HG03039 (cell line): Measurements from ENCODE around the gene CAVIN2.

Experiments
- ATAC-seq: cut with Tn5 transposase; IDR thresholded peaks from one replicate; pipeline ENCODE4 v1.9.1; 2021; ENCODE audit warnings: mild to moderate bottlenecking, moderate library complexity; ENCODE audit not compliant: unreplicated experiment

CAVIN2 gene, protein sequence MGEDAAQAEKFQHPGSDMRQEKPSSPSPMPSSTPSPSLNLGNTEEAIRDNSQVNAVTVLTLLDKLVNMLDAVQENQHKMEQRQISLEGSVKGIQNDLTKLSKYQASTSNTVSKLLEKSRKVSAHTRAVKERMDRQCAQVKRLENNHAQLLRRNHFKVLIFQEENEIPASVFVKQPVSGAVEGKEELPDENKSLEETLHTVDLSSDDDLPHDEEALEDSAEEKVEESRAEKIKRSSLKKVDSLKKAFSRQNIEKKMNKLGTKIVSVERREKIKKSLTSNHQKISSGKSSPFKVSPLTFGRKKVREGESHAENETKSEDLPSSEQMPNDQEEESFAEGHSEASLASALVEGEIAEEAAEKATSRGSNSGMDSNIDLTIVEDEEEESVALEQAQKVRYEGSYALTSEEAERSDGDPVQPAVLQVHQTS

DNA sequence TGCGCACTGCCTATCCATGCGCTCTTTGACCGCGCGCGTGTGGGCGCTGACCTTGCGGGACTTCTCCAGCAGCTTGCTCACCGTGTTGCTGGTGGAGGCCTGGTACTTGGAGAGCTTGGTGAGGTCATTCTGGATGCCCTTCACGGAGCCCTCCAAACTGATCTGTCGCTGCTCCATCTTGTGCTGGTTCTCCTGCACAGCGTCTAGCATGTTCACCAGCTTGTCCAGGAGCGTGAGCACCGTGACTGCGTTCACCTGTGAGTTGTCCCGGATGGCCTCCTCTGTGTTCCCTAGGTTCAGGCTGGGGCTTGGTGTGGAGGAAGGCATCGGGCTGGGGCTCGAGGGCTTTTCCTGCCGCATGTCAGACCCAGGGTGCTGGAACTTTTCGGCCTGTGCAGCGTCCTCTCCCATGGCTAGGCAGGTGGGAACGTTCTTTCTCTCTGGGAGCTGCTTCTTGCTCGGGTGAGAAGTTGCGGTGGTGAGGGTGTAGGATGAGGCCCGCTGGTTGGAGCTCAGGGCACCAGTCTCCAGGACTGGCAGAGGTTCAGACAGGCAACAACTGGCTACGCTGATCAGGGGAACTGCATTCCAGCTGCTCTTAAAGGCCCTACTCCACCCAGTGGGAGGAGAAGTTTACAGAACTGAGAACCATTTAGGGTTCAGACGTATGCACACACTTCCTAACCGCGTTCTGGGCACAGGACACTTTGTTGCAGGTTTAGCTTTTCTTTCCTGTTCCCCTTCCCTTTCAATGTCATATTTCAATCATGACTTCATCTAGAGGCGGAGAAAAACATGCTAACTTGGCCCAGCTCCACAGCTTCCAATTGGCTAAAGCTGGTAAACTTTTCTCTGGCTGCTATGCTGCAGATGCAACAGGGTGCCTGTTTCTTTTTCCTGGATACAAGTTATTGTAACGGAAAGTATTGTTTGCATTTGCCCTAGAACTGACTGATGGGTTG lies at the start of gene CAVIN2:
CAVIN2 (minus strand) TSS at position 574 of the 962 bp plus-strand sequence; CDS start at position 411, 163 bp downstream.
- no peak for ATAC-seq

DNA sequence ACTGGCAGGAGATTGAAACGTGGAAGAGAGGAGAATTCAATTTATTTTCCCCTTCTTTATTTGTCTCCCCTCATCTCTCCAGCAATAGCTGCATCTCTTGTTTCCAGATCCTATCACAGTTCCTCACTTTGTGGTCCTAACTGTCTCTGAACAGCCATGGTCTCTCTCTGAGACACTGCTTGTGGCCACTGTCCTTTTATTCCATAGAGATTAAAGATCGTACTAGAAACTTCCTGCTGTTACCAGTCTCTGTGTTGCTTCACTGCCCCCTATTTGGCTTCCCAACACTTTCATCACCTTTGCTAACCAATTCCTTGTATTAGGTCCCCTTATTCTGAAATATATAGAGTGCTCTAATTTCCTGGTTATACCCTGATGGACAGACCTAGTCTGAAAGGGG lies 48.9 kb upstream of the CAVIN2 start:
- ATAC-seq, result no peak

DNA sequence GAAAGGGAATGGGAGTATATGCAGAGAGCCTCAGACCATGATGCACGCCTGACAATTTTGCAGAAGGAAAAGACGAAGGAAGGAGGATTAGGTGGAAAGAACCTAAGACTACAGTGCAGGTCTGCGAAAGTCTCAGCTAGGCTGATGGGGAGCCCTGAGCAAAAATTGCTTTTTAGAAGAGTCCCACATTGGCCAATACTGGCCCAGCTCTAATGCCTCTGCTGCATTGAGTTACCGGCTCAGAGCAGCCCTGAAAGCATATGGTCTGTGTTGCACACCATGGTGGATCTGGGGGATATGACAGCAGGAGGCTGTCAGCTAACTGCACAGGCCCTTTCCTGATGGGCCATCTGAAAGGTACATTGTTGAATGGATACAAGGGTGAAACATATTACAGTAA lies 48.3 kb upstream of the CAVIN2 start:
- ATAC-seq, result no peak

DNA sequence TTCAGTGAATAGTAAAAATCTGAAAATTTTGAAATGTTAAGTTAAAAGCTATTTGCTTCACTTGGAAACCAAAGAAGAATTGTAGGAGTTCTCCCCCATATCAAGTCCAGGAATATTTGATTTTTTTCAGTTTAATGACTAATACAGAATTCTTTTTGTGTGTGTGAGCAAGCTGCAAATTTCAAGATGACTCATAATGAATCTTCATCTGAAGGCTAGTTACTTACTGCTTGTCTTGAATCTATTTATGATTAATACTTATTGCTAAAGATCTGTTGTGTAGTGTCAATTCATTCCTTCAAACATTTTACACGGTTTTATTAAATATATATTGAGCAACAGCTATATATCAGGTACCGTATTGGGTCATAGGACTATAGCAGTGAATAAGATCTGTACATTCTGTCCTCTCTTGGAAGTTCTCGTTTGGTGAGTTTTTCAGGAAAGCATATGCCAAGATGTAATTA lies 47.8 kb upstream of the CAVIN2 start:
- no peak for ATAC-seq

DNA sequence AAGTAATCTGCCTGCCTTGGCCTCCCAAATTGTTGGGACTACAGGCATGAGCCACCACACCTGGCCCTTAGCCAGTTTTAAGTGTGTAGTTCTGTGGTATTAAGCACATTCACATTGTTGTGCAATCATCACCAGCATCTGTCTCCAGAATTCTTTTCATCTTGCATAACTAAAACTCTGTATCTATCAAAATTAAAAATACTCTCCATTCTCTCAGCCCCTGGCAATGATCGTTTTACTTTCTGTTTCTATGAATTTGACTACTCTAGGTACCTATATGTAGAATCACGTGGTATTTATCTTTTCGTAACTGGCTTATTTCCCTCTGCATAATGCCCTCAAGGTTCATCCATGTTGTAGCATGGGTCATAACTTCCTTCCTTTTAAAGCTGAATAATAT lies 45.5 kb upstream of the CAVIN2 start:
- no peak for ATAC-seq

DNA sequence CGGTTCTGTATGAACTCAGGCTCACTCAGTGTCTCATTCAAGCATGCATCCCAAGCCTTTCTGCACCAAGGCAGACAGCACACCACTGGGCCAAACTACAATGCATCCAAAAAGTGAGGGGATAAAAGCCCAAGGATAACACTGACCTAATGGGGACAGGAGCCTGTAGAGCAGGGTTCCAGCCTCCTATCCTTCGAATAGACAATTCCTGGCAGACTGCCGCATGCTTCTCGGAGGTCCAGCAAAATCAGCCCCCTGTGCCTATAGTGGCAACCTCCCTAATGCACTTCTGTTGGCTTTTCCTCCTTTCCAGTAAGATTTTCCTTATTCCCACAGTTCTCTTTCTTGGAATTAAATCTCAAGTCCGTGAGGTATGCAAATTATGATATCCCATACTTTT lies 44.8 kb upstream of the CAVIN2 start:
- no peak for ATAC-seq

DNA sequence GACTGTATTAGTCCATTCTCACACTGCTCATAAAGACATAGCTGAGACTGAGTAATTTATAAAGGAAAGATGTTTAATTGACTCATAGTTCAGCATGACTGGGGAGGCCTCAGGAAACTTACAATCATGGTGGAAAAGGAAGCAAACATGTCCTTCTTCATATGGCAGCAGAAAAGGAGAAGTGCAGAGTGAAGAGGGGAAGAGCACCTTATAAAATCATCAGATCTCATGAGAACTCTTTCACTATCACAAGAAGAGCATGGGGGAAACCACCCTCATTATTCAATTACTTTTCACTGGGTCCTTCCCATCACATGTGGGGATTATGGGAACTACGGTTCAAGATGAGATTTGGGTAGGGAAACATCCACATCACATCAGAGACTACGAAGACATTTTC lies 43.0 kb upstream of the CAVIN2 start:
- no peak for ATAC-seq

DNA sequence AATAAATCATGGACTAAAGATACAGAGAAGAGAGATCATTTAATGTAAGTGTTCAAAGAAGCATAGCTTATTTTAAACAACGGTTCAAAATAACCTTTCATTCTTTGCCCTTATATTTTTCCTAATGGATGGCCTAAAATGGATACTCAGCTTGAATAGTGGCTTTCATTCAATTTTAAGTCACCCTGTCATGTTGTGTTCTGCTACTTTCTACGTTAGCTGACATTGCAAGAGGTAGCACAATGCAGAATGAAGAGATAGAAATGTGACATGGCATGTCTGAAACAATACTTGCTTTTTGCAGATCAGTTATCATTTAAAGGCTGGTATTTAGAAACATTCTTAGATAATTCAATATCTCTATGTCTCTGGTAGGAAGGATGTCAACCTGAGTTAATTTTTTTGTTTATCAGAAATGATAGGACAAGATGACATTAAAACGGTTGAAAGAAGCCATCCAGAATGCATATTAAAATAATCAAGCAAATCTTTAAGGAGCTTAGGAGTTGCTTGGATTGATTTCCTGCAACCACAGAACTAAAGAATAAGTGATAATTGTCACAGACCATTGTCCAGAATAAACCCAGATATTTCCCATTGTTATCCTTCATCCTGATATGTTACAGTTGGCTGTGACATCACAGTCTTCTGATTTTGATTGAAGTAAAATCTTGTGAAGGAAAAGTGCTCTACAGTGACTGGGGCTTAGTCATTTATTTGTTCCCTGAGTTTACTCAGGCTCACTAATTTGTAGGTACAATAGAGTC lies 41.7 kb upstream of the CAVIN2 start:
- no peak for ATAC-seq

DNA sequence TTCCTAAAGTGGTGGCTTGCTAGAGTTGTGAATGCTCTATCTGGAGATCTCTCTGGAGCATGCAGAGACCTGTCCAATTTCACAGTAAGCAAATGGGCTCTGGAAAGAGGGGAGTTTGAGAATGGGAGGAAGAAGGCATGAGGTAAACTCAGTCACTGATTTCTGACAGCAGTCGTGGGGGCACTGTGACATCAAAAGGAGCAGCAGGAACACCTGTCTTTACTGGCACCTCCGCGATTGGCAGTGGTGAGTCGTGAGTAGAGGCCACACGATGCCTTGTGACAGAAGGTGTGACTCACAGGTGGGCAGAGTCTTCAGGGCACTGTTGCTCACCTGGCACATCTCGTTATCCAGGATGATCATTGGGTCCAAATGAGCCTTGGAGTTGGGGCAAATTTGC lies 38.8 kb upstream of the CAVIN2 start:
- no peak for ATAC-seq

DNA sequence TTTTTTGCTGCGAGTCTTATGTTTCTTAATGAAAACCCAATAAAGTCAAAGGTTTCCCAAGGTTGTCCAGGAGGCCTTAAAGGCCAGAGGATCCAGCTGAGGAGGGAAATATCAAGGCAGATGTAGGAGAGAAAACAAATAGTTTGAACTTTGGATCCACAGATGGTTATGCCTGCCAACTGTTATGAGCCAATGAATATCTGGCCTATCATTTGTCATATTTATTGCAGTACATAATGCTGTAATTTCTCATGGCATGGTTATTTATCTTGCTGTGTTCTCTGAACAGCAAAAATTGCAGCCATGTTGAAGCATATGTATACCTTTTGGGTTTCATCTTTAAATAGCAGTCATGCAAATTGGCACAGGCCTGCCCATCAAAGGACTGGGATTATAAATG lies 38.2 kb upstream of the CAVIN2 start:
- ATAC-seq, result no peak

DNA sequence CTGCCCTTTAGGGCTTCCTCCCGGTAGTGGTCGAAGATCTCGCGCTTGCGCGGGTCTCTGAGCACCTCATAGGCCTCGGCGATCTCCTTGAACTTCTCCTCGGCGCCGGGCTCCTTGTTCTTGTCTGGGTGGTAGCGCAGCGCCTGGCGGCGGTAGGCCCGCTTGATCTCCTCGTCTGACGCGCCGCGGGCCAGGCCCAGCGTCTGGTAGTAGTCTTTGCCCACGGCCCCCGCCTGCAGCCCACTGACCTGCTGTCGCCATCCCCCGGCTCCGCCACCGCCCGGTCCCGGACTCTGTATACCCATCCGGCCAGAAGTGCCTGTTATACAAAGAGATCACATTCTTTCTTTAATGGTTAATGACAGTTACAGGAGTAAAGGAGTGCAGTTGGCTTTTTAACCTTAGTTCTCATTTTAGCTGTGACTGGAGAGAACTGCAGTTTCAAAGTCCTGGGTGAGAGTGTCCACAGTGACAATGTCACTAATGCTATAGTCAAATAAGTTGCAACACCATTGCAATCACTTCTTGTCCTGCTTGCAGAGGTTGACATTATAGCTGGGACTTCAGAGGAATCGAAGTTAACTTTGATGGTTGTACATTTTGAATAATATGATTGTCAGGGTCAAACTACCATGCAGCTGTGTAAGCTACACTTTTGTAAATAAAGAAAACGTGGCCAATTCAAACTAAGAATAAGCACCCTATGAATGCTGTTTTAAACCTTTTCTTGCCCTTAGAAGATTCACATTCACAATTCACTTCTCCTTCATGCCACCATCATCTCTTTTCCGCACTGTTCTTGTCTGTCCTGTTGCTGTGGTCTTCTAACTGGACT lies 35.3 kb upstream of the CAVIN2 start:
- no peak for ATAC-seq

DNA sequence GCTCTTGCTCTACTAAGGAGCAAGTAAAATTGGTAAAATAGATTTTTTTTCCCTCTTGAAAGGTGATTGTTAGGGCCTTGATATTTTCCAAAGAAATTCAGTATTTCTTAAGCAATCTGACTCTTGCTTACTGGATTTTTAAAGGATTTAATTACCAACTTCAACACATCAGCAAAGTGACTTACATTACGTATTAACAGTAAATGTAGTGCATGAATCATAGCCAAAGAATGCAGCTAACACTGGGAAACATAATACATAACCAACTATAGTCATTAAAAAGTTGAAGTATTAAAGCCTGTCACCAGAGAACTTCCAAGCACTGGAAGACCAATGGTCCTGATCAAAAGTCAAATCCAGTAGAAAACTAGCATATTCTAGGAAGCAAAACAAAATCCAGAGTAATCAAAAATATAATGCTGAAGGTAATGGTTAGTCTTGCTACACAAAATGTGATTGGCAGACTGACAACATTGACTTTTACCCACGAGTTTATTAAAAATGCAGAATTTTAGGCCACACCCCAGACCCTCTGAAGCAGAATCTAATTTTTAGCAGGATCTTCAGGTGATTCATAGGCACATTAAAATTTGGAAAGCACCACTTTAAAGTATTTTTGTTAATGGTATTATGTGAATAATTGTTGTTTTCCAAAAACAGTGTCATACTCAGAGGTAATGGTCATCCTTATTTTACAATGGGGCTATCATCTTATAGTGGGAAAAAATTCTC lies 31.8 kb upstream of the CAVIN2 start:
- no peak for ATAC-seq

DNA sequence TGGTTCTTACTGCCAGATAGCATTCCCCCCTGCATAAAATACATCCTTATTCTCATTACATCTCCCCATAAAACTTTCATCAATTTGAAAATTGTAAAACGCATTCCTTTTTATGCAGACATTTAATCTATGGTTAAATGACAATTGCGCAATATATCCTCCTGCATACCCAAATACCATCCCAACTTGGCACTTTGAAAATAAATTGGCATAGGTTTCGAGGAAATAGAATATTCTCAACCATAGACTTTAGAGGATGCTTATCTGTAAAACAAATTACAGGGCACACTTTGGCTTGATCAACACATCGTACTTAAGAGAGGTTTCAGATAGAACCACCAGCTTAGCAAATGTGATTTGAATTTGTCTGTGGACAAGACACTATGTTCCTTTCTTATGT lies 31.0 kb upstream of the CAVIN2 start:
- no peak for ATAC-seq

DNA sequence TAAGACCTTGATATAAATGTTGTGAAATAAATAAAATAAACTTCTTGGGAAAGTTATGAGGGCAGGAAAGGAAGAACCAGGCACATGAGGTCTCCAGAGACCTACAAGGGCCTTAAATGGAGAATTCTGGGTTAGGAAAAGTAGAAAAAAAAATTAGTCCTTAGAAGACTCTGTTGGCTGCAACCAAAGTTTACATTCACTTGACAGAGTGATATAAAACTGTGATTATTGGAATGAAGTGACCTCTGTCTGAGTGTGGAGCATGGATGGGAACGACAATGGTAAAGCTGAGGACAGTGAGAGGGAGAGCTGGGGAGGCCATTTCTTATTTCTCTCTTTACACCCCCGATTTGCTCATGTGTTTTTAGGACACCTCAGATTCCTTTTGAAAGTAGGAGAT lies 29.0 kb upstream of the CAVIN2 start:
- ATAC-seq, result no peak

DNA sequence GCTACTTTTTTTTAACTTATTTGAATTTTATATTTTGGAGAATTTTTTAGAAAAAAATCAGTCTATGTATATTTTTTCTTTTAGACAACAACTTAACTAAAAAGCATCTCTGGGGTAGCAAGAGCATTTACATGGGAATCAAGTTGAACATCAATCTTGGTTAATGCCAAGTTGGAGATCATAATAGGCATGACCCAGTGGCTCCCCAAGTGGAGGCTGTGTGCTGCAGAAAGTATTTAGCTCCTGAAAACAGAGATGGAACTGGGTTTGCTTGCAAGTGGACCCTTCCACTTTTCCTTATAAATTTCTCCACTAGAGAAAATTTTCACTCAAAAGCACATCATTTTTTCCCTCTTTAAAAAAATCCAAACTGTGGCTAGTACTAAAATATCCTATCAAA lies 23.9 kb upstream of the CAVIN2 start:
- no peak for ATAC-seq

DNA sequence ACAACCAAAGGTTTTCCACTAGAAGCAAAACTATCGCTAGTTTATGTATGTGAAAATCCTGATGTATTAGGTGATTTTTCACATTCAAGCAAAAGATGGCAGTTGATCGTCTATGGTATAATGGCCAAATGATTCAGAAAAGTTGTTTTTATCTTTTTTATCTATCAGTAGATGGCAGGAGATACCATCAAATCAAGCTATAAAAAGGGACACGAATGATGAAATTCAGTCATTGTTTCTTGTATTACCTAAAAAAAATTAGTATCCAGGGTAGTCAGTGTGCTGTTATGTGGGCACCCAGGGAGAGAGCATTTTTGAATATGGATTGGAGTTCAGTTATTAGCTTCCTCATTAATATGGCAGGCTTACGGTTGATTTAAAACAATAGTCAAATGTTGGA lies 22.9 kb upstream of the CAVIN2 start:
- no peak for ATAC-seq

DNA sequence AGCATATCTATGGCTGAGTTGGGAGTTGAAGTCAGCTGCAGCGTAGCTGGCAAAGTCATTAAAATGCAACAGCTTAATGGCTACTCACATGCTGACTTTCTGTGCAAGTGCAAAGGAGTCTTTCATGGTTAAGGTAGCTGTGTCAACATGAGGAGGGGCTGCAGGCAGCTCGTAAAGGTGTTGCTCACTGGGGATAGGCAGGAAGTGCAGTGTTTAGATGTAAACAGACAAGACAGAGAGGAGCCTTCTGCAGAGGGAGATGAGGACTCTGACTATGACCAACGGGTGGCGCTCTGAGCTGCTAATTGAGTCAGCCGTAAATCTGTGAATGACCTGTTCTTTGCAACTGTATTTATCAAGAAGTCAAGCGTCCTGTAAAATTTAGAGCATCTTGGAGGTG lies 22.3 kb upstream of the CAVIN2 start:
- peak; percentile 63 for ATAC-seq

DNA sequence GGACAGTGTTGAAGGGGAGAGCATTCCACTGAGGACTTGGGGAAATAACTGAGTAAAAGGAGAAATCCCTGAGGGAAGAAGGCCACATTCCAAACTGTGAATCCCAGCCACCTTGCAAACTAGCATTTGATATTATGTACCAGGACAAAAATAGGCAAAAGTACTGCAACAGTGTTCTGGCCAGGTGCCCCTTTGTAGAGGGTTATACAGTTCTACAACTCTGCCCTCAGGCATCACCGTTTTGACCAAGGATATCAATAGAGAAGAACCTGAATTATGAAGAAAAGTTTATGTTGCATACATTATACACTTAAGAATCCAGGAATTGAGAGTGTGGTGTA lies 20.6 kb upstream of the CAVIN2 start:
- ATAC-seq, result no peak

DNA sequence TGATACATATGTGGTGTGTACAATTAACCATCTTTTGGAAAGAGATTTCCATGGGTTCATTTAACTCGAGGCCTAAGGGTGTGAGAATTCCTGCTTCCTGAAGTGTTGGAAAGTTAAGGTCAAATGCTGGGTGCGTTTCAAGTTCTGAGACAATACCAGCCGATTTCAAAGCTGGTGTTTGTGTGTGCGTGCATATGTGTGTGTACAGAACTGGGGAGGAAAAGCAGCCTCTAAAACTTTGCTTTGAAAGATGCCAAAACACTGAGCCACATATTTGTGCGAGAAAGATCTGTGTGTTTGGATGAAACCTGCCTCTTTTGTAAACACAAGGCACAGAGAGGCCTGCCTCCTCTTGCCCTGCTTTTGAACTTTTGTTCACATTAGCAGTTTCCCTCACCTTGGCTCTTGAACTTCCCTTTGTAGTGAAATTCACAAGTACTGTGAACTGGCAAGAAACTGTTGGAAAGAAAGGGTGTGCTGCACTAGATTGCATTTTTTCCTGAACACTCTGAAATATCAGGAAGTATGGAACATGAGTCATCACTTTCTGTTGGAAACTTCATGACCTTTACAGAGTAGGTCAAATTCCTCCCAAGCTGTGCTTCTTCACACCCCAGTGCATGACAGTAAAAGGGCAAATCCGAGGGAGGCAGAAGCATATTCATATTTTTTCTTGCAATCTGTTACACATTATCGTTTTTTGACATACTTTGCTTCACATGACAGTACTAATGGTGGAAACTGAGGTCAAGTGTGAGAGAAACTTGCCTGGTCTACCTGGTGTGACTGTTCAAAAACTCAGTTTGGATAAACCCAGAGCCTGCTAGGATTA lies 20.0 kb upstream of the CAVIN2 start:
- no peak for ATAC-seq
